ENCODE results near the gene TCF19. TPM values are rescaled to one million over a fixed set of nuclear protein-coding genes. Genes with fewer than 3 reads are reported as not detected.

The TCF19 gene
- total RNA-seq, 6 donors from 2014 or later: 4.2 to 10.0 (median 5.3) TPM

- no peak for DNase-seq
- TF ChIP-seq CTCF (IDR thresholded peaks at IDR 0.05): no peak
- no peak for TF ChIP-seq POLR2A (IDR thresholded peaks at IDR 0.05)
- TF ChIP-seq POLR2AphosphoS5 (IDR thresholded peaks at IDR 0.05): no peak
- no peak for TF ChIP-seq EP300 (IDR thresholded peaks at IDR 0.05)
- Histone ChIP-seq H3K4me1 (no peaks in the 10 kb centered on the region), H3K9me3 (no peaks in the 10 kb centered on the region), H3K4me3 (no peak overlapping the region), H3K27me3 (no peaks in the 10 kb centered on the region), H3K27ac (no peak overlapping the region), H3K36me3 (peaks cover 0 to 3% (median 0%) of the 10 kb centered on the region in 4 donors)
- 65 to 76% methylated on average over 8 to 16 of the region's 16 CpGs for WGBS, 2 donors
- no peak for ATAC-seq (ENCODE audit: low FRiP score in 2 of 2)
These were observed 13.8 kb downstream of the TCF19 start for GRCh38 chr6:31171931-31172905.

GRCh38 chr6:31172973-31173384, 14.6 kb downstream of the TCF19 start:
- Histone ChIP-seq H3K4me3 (no peak overlapping the region), H3K27ac (no peak overlapping the region), H3K4me1 (no peaks in the 10 kb centered on the region), H3K36me3 (peaks cover 0 to 3% (median 0%) of the 10 kb centered on the region in 4 donors), H3K27me3 (no peaks in the 10 kb centered on the region), H3K9me3 (no peaks in the 10 kb centered on the region)
- ATAC-seq (ENCODE audit: low FRiP score in 2 of 2) (no peak), DNase-seq (no peak)
- TF ChIP-seq EP300 (IDR thresholded peaks at IDR 0.05) (no peak), CTCF (IDR thresholded peaks at IDR 0.05) (no peak), POLR2AphosphoS5 (IDR thresholded peaks at IDR 0.05) (no peak), POLR2A (IDR thresholded peaks at IDR 0.05) (no peak)
- WGBS, 2 donors: 81 to 87% methylated on average over 5 of the region's 5 CpGs

GRCh38 chr6:31173406-31173805, 15.0 kb downstream of the TCF19 start:
- Histone ChIP-seq H3K4me3 (no peak overlapping the region), H3K9me3 (no peaks in the 10 kb centered on the region), H3K4me1 (peaks cover 0 to 4% (median 1%) of the 10 kb centered on the region in 4 donors), H3K27me3 (no peaks in the 10 kb centered on the region), H3K27ac (no peak overlapping the region), H3K36me3 (peaks cover 0 to 3% (median 0%) of the 10 kb centered on the region in 4 donors)
- no peak for DNase-seq
- TF ChIP-seq POLR2A (IDR thresholded peaks at IDR 0.05) (no peak), EP300 (IDR thresholded peaks at IDR 0.05) (no peak), POLR2AphosphoS5 (IDR thresholded peaks at IDR 0.05) (no peak), CTCF (IDR thresholded peaks at IDR 0.05) (no peak)
- WGBS, 2 donors: 67 to 74% methylated on average over 2 to 3 of the region's 3 CpGs
- no peak for ATAC-seq (ENCODE audit: low FRiP score in 2 of 2)

GRCh38 chr6:31174378-31174777, 16.0 kb downstream of the TCF19 start:
- WGBS, 2 donors: 94 to 98% methylated on average over 5 of the region's 5 CpGs
- Histone ChIP-seq H3K36me3 (peaks cover 0 to 3% (median 0%) of the 10 kb centered on the region in 4 donors), H3K9me3 (no peaks in the 10 kb centered on the region), H3K4me3 (no peak overlapping the region), H3K4me1 (peaks cover 0 to 12% (median 5%) of the 10 kb centered on the region in 4 donors), H3K27ac (no peak overlapping the region), H3K27me3 (no peaks in the 10 kb centered on the region)
- ATAC-seq (ENCODE audit: low FRiP score in 2 of 2) (no peak), DNase-seq (no peak)
- TF ChIP-seq POLR2AphosphoS5 (IDR thresholded peaks at IDR 0.05) (no peak), POLR2A (IDR thresholded peaks at IDR 0.05) (no peak), EP300 (IDR thresholded peaks at IDR 0.05) (no peak)

GRCh38 chr6:31175971-31176370, 17.6 kb downstream of the TCF19 start:
- 81 to 85% methylated on average over 3 of the region's 3 CpGs for WGBS, 2 donors
- DNase-seq (no peak), ATAC-seq (ENCODE audit: low FRiP score in 2 of 2) (no peak)
- Histone ChIP-seq H3K4me3 (no peak overlapping the region), H3K27ac (no peak overlapping the region), H3K27me3 (no peaks in the 10 kb centered on the region), H3K9me3 (no peaks in the 10 kb centered on the region), H3K36me3 (peaks cover 0 to 3% (median 0%) of the 10 kb centered on the region in 4 donors), H3K4me1 (peaks cover 0 to 20% (median 5%) of the 10 kb centered on the region in 4 donors)
- TF ChIP-seq POLR2AphosphoS5 (IDR thresholded peaks at IDR 0.05): no peak
- TF ChIP-seq EP300 (IDR thresholded peaks at IDR 0.05): no peak
- no peak for TF ChIP-seq CTCF (IDR thresholded peaks at IDR 0.05)
- TF ChIP-seq POLR2A (IDR thresholded peaks at IDR 0.05): no peak

All from upper lobe of left lung (tissue), 6 donors.